Left ventricle myocardium inferior (tissue), 1 donor: ENCODE results near the gene PROS1. TPM values are rescaled to one million over a fixed set of nuclear protein-coding genes. Genes with fewer than 3 reads are reported as not detected.

Experiments used
- DNase-seq: peaks from one replicate; pipeline ENCODE4 v3.0.0-alpha.2; 2020
- H3K27ac ChIP-seq: fragments of 200-600 bp; replicated peaks from 2 replicates; pipeline ENCODE4 v1.8.0; 2021
- H3K27me3 ChIP-seq: fragments of 200-600 bp; 2 replicates; pipeline ENCODE4 v1.8.0; 2021; ENCODE audit warnings: low read depth
- H3K36me3 ChIP-seq: fragments of 200-600 bp; 2 replicates; pipeline ENCODE4 v1.8.0; 2021
- H3K4me1 ChIP-seq: fragments of 200-600 bp; 2 replicates; pipeline ENCODE4 v1.8.0; 2021
- H3K4me3 ChIP-seq: fragments of 200-600 bp; 2 replicates; pipeline ENCODE4 v1.8.0; 2021; ENCODE audit warnings: mild to moderate bottlenecking, moderate library complexity
- H3K9me3 ChIP-seq: fragments of 200-600 bp; replicated peaks from 2 replicates; pipeline ENCODE4 v1.8.0; 2021
- CTCF ChIP-seq: fragments of 200-600 bp; IDR thresholded peaks from 2 replicates; pipeline ENCODE4 v1.8.0; 2021; ENCODE audit warnings: antibody characterized with exemption, mild to moderate bottlenecking, borderline replicate concordance
- intact Hi-C: fragments of 100-400 bp; cut with micrococcal nuclease; formaldehyde crosslinking; loops from one replicate; pipeline ENCODE4 v1.11.0; 2022
- total RNA-seq: library from RNA; stranded (reverse); fragmentation: NEBNext Ultra II Directional; extraction: Animal tissue kit (Norgen Biotek cat#: 25700); gene quantifications from one replicate; pipeline ENCODE4 v1.2.1, GENCODE V29; 2021
- donor health status: DM: no; HTN: yes; CAD: no; lungs with severe emphysema.

Gene PROS1
- total RNA-seq, 1 donor from 2014 or later, result 48.3 TPM

GRCh38 chr3:94001191-94001590, 27.5 kb upstream of the PROS1 start:
- Histone ChIP-seq H3K27me3 (no peaks in the 10 kb centered on the region), H3K4me3 (no peak overlapping the region), H3K9me3 (no peaks in the 10 kb centered on the region), H3K4me1 (peaks cover 14% of the 10 kb centered on the region), H3K27ac (no peak overlapping the region), H3K36me3 (peaks cover 10% of the 10 kb centered on the region)
- no peak for TF ChIP-seq CTCF
- intact Hi-C loops, result loop anchor here (5.0 kb wide), 1 partner anchor 66 kb away; no protein-coding TSS in a partner anchor
- no peak for DNase-seq

GRCh38 chr3:93994056-93994455, 20.4 kb upstream of the PROS1 start:
- H3K36me3 ChIP-seq, result peaks cover 10% of the 10 kb centered on the region
- H3K27ac ChIP-seq, result no peak overlapping the region
- H3K9me3 ChIP-seq, result no peaks in the 10 kb centered on the region
- intact Hi-C loops, result no loop called here
- H3K4me3 ChIP-seq, result no peak overlapping the region
- no peak for TF ChIP-seq CTCF
- H3K27me3 ChIP-seq, result no peaks in the 10 kb centered on the region
- no peaks in the 10 kb centered on the region for H3K4me1 ChIP-seq
- DNase-seq, result no peak

- DNase-seq, result no peak
- Histone ChIP-seq H3K36me3 (peaks cover 6% of the 10 kb centered on the region), H3K27me3 (no peaks in the 10 kb centered on the region), H3K27ac (no peak overlapping the region), H3K4me1 (peaks cover 7% of the 10 kb centered on the region), H3K9me3 (no peaks in the 10 kb centered on the region), H3K4me3 (no peak overlapping the region)
- no peak for TF ChIP-seq CTCF
- intact Hi-C loops, result no loop called here
Measured at GRCh38 chr3:93992207-93992606, 18.5 kb upstream of the PROS1 start.

- Histone ChIP-seq H3K9me3 (no peaks in the 10 kb centered on the region), H3K4me3 (no peak overlapping the region), H3K27me3 (no peaks in the 10 kb centered on the region), H3K4me1 (peaks cover 7% of the 10 kb centered on the region), H3K36me3 (no peaks in the 10 kb centered on the region), H3K27ac (no peak overlapping the region)
- intact Hi-C loops, result no loop called here
- TF ChIP-seq CTCF, result no peak
- DNase-seq, result no peak
Measured at GRCh38 chr3:93991631-93992030, 17.9 kb upstream of the PROS1 start.

- Histone ChIP-seq H3K36me3 (no peaks in the 10 kb centered on the region), H3K4me1 (peaks cover 9% of the 10 kb centered on the region), H3K9me3 (no peaks in the 10 kb centered on the region), H3K27me3 (no peaks in the 10 kb centered on the region), H3K27ac (no peak overlapping the region), H3K4me3 (no peak overlapping the region)
- no peak for TF ChIP-seq CTCF
- DNase-seq, result no peak
- intact Hi-C loops, result no loop called here
Measured at GRCh38 chr3:93989241-93989640, 15.5 kb upstream of the PROS1 start.

- intact Hi-C loops, result no loop called here
- Histone ChIP-seq H3K4me1 (peaks cover 9% of the 10 kb centered on the region), H3K36me3 (no peaks in the 10 kb centered on the region), H3K9me3 (no peaks in the 10 kb centered on the region), H3K27ac (no peak overlapping the region), H3K4me3 (no peak overlapping the region), H3K27me3 (no peaks in the 10 kb centered on the region)
- no peak for DNase-seq
- no peak for TF ChIP-seq CTCF
Measured at GRCh38 chr3:93988764-93989163, 15.1 kb upstream of the PROS1 start.
